Measurements from ENCODE around the gene GSTM3.

DNA sequence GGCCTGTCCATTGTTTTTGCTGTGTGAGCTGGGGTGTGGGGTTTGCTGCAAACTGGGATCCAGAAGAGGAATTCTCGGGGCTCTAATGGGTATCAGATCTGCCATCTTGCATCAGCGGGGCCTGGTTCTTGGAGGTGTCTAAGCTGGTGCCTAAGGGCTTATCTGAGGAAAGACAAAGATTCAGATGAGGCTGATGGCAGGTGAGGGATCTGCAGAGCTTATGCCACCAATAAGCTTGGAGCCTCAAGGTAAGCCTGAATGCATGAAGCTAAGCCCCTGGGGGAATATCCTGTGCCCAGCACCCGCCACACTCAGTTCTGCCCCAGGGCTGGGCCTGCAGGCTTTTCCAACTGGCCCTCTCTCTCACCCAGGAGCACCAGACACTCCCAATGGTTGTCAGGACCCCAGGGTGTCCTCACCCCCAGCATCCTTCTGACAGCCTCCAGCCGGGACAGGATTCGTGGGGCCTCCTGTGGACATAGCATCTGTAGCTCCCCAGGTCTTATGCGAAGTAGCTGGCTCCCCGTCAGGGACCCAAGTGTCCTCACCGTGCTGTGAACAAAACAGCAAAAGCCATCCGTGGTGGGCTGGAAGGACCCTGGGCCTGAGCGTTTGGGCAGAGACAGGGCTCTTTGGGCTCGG is 9.5 kb upstream of the GSTM3 start:
- TF ChIP-seq EZH2 (IDR thresholded peaks at IDR 0.05; ENCODE audit: insufficient read depth, low read length): no peak
- TF ChIP-seq, protein P1, sequence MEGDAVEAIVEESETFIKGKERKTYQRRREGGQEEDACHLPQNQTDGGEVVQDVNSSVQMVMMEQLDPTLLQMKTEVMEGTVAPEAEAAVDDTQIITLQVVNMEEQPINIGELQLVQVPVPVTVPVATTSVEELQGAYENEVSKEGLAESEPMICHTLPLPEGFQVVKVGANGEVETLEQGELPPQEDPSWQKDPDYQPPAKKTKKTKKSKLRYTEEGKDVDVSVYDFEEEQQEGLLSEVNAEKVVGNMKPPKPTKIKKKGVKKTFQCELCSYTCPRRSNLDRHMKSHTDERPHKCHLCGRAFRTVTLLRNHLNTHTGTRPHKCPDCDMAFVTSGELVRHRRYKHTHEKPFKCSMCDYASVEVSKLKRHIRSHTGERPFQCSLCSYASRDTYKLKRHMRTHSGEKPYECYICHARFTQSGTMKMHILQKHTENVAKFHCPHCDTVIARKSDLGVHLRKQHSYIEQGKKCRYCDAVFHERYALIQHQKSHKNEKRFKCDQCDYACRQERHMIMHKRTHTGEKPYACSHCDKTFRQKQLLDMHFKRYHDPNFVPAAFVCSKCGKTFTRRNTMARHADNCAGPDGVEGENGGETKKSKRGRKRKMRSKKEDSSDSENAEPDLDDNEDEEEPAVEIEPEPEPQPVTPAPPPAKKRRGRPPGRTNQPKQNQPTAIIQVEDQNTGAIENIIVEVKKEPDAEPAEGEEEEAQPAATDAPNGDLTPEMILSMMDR (IDR thresholded peaks at IDR 0.05; ENCODE audit: insufficient read depth, low read depth, low read length): no peak

Measured in astrocyte (in vitro differentiated cells and primary cell).